ENCODE results near the gene PEX7.

The PEX7 gene

GRCh38 chr6:136952714-136953260 lies 130.4 kb downstream of the PEX7 start:
- H3K27ac ChIP-seq (ENCODE audit: low read depth, low read length): no peak overlapping the region
- H3F3A ChIP-seq (ENCODE audit: control insufficient read depth, insufficient read depth): no peaks in the 10 kb centered on the region
- TF ChIP-seq, protein P1, sequence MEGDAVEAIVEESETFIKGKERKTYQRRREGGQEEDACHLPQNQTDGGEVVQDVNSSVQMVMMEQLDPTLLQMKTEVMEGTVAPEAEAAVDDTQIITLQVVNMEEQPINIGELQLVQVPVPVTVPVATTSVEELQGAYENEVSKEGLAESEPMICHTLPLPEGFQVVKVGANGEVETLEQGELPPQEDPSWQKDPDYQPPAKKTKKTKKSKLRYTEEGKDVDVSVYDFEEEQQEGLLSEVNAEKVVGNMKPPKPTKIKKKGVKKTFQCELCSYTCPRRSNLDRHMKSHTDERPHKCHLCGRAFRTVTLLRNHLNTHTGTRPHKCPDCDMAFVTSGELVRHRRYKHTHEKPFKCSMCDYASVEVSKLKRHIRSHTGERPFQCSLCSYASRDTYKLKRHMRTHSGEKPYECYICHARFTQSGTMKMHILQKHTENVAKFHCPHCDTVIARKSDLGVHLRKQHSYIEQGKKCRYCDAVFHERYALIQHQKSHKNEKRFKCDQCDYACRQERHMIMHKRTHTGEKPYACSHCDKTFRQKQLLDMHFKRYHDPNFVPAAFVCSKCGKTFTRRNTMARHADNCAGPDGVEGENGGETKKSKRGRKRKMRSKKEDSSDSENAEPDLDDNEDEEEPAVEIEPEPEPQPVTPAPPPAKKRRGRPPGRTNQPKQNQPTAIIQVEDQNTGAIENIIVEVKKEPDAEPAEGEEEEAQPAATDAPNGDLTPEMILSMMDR (IDR thresholded peaks at IDR 0.05; ENCODE audit: low read depth, low read length, poor library complexity, severe bottlenecking): no peak
- TF ChIP-seq EZH2phosphoT487 (IDR thresholded peaks at IDR 0.05; ENCODE audit: borderline replicate concordance, low read length): no peak
- no peaks in the 10 kb centered on the region for H3K9me3 ChIP-seq (ENCODE audit: control insufficient read depth, insufficient read depth, low read length)
- H3K4me3 ChIP-seq (ENCODE audit: low read length): no peak overlapping the region
- no peaks in the 10 kb centered on the region for H3K79me2 ChIP-seq (ENCODE audit: control insufficient read depth, low read length)
- no peak overlapping the region for H3K4me2 ChIP-seq (ENCODE audit: low read length)
- H3K9me2 ChIP-seq (replicated peaks; ENCODE audit: control insufficient read depth, low read length): no peaks in the 10 kb centered on the region
- peaks cover 27% of the 10 kb centered on the region for H3K4me1 ChIP-seq (ENCODE audit: control insufficient read depth, low read length)
- no peaks in the 10 kb centered on the region for H3K36me3 ChIP-seq (ENCODE audit: control insufficient read depth, low read length)
- H3K27me3 ChIP-seq (ENCODE audit: control insufficient read depth, low read length): no peaks in the 10 kb centered on the region
- no peaks in the 10 kb centered on the region for H4K20me1 ChIP-seq (ENCODE audit: control insufficient read depth, insufficient read depth, low read depth, low read length)

GRCh38 chr6:136955123-136955522 lies 132.7 kb downstream of the PEX7 start:
- Histone ChIP-seq H3K9me3 (ENCODE audit: control insufficient read depth, insufficient read depth, low read length) (no peaks in the 10 kb centered on the region), H3K4me3 (ENCODE audit: low read length) (no peak overlapping the region), H3K36me3 (ENCODE audit: control insufficient read depth, low read length) (no peaks in the 10 kb centered on the region), H3K9me2 (replicated peaks; ENCODE audit: control insufficient read depth, low read length) (no peaks in the 10 kb centered on the region), H3K4me2 (ENCODE audit: low read length) (no peak overlapping the region), H3K4me1 (ENCODE audit: control insufficient read depth, low read length) (peaks cover 27% of the 10 kb centered on the region), H3F3A (ENCODE audit: control insufficient read depth, insufficient read depth) (no peaks in the 10 kb centered on the region), H3K27ac (ENCODE audit: low read depth, low read length) (no peak overlapping the region), H3K27me3 (ENCODE audit: control insufficient read depth, low read length) (no peaks in the 10 kb centered on the region), H3K79me2 (ENCODE audit: control insufficient read depth, low read length) (no peaks in the 10 kb centered on the region), H4K20me1 (ENCODE audit: control insufficient read depth, insufficient read depth, low read depth, low read length) (no peaks in the 10 kb centered on the region)
- TF ChIP-seq EZH2phosphoT487 (IDR thresholded peaks at IDR 0.05; ENCODE audit: borderline replicate concordance, low read length): no peak
- TF ChIP-seq, protein P1 (IDR thresholded peaks at IDR 0.05; ENCODE audit: low read depth, low read length, poor library complexity, severe bottlenecking): no peak

- H3K9me3 ChIP-seq (ENCODE audit: control insufficient read depth, insufficient read depth, low read length): no peaks in the 10 kb centered on the region
- H3K27me3 ChIP-seq (ENCODE audit: control insufficient read depth, low read length): no peaks in the 10 kb centered on the region
- no peaks in the 10 kb centered on the region for H3K79me2 ChIP-seq (ENCODE audit: control insufficient read depth, low read length)
- no peak for TF ChIP-seq EZH2phosphoT487 (IDR thresholded peaks at IDR 0.05; ENCODE audit: borderline replicate concordance, low read length)
- TF ChIP-seq, protein P1 (IDR thresholded peaks at IDR 0.05; ENCODE audit: low read depth, low read length, poor library complexity, severe bottlenecking): no peak
- H4K20me1 ChIP-seq (ENCODE audit: control insufficient read depth, insufficient read depth, low read depth, low read length): no peaks in the 10 kb centered on the region
- H3K9me2 ChIP-seq (replicated peaks; ENCODE audit: control insufficient read depth, low read length): no peaks in the 10 kb centered on the region
- peaks cover 27% of the 10 kb centered on the region for H3K4me1 ChIP-seq (ENCODE audit: control insufficient read depth, low read length)
- peak overlapping the region; percentile 59 for H3K4me2 ChIP-seq (ENCODE audit: low read length)
- no peaks in the 10 kb centered on the region for H3F3A ChIP-seq (ENCODE audit: control insufficient read depth, insufficient read depth)
- peak overlapping the region; percentile 50 for H3K4me3 ChIP-seq (ENCODE audit: low read length)
- peak overlapping the region; percentile 52 for H3K27ac ChIP-seq (ENCODE audit: low read depth, low read length)
- no peaks in the 10 kb centered on the region for H3K36me3 ChIP-seq (ENCODE audit: control insufficient read depth, low read length)
These were observed 134.5 kb downstream of the PEX7 start for GRCh38 chr6:136956590-136957544.
